Adrenal gland (tissue), 5 donors: ENCODE data around the gene ANXA4.

ENCODE experiments used
- CTCF ChIP-seq, 6 experiments: fragments of 450-650 bp in 4 of 6; fragments of 200-600 bp in 2 of 6; sonication (generic) in 1 of 6; IDR thresholded peaks; 1 replicate in 5 of 6; 2 replicates in 1 of 6; pipeline versions ENCODE4 v1.5.1 to v1.8.0; 2016 to 2021; ENCODE audit warnings: antibody characterized with exemption in 6 of 6, mild to moderate bottlenecking in 2 of 6, moderate library complexity in 1 of 6
- POLR2A ChIP-seq, 2 donors: fragments of 450-650 bp; IDR thresholded peaks; one replicate each; pipeline ENCODE4 v1.6.1; 2017; ENCODE audit warnings: antibody characterized with exemption in 2 of 2, mild to moderate bottlenecking in 2 of 2, moderate library complexity in 1 of 2
- donor health status: DM: no; HTN: no; CAD: no.

DNA sequence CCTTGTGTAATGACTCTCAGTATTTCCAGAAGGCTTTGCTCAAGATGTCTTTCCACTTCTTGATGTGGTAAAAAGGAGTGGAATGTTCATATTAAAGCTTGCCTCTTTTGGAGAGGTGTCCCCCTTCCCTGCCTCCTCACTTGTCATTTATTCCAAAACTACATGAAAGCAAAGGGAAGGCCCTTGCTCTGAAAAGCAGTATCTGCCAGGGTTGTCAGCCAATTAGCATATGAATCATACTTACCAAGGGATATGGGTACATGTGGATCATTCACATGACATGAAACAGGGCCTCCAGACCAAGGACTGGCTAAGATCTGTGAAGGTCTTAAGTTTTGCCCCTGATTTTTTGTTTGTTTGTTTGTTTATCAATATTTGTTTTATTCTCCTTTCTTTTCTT, 31.3 kb downstream of the ANXA4 start:
- no peak for TF ChIP-seq CTCF (IDR thresholded peaks at IDR 0.05)
- TF ChIP-seq POLR2A (IDR thresholded peaks at IDR 0.05) = no peak
